SK-N-SH (cell line): Measurements from ENCODE around the gene CCNY. TPM values are rescaled to one million over a fixed set of nuclear protein-coding genes. Genes with fewer than 3 reads are reported as not detected.

Experiments used
- CTCF ChIA-PET: fragments of 300-600, 350-600 bp; formaldehyde crosslinking; extraction: SDS; loops from one replicate; lab custom pipeline; 2021; lab: Yijun Ruan, JAX
- POLR2A ChIA-PET: fragments of 350-600 bp; sonication (Branson Sonifier 250); formaldehyde crosslinking; extraction: SDS; loops from one replicate; lab custom pipeline; 2020; ENCODE audit warnings: antibody characterized with exemption, inconsistent platforms; lab: Yijun Ruan, JAX
- DNase-seq: peaks from one replicate; pipeline ENCODE4 v3.0.0; 2012
- H2AFZ ChIP-seq: fragments of 200-600 bp; sonication (generic); 2 replicates; pipeline ENCODE4 v1.8.1; 2016; ENCODE audit warnings: antibody characterized with exemption, mild to moderate bottlenecking, low read depth
- H3F3A ChIP-seq: fragments of 200-600 bp; sonication (generic); replicated peaks from 2 replicates; pipeline ENCODE3; 2016; ENCODE audit warnings: antibody characterized with exemption, mild to moderate bottlenecking; ENCODE audit not compliant: insufficient read depth
- H3K27ac ChIP-seq, 2 experiments: fragments of 200-500 bp in 1 of 2; fragments of 200-600 bp in 1 of 2; sonication (Bioruptor generic) in 1 of 2; sonication (generic), shearing (Covaris generic) in 1 of 2; 2 replicates each; pipeline versions ENCODE4 v1.5.1 to v1.6.1; 2014 to 2016; ENCODE audit warnings: low read depth in 2 of 2, inconsistent platforms in 1 of 2, low read length in 1 of 2, mild to moderate bottlenecking in 1 of 2, mixed read lengths in 1 of 2
- H3K27me3 ChIP-seq: fragments of 200-600 bp; sonication (generic), shearing (Covaris generic); 2 replicates; pipeline ENCODE4 v1.6.1; 2016; ENCODE audit warnings: mixed run types; ENCODE audit not compliant: insufficient read depth
- H3K36me3 ChIP-seq, 2 experiments: fragments of 200-500 bp in 1 of 2; fragments of 200-600 bp in 1 of 2; sonication (Bioruptor generic) in 1 of 2; sonication (generic) in 1 of 2; replicated peaks in 1 of 2; 2 replicates each; pipeline versions ENCODE3 to v1.5.1; 2014 to 2016; ENCODE audit warnings: low read length in 1 of 2, mild to moderate bottlenecking in 1 of 2; ENCODE audit not compliant: insufficient read depth in 2 of 2, control insufficient read depth in 1 of 2
- H3K4me1 ChIP-seq, 2 experiments: fragments of 200-500 bp in 1 of 2; fragments of 200-600 bp in 1 of 2; sonication (Bioruptor generic) in 1 of 2; sonication (generic), shearing (Covaris generic) in 1 of 2; 2 replicates each; pipeline versions ENCODE4 v1.5.1 to v1.6.1; 2014 to 2016; ENCODE audit warnings: low read depth in 1 of 2, low read length in 1 of 2, mixed run types in 1 of 2; ENCODE audit not compliant: insufficient read depth in 2 of 2, control insufficient read depth in 1 of 2
- H3K4me2 ChIP-seq: fragments of 200-600 bp; sonication (generic), shearing (Covaris generic); 2 replicates; pipeline ENCODE4 v1.6.1; 2017; ENCODE audit warnings: mixed run types
- H3K4me3 ChIP-seq, 2 experiments: fragments of 200-500 bp in 1 of 2; fragments of 200-600 bp in 1 of 2; sonication (Bioruptor generic) in 1 of 2; sonication (generic), shearing (Covaris generic) in 1 of 2; 2 replicates each; pipeline versions ENCODE4 v1.5.1 to v1.8.1; 2014 to 2016; ENCODE audit warnings: low read depth in 2 of 2, inconsistent platforms in 1 of 2, low read length in 1 of 2, mild to moderate bottlenecking in 1 of 2, mixed read lengths in 1 of 2, moderate library complexity in 1 of 2
- H3K79me2 ChIP-seq: fragments of 200-600 bp; sonication (generic); 2 replicates; pipeline ENCODE4 v1.8.1; 2017; ENCODE audit warnings: mild to moderate bottlenecking; ENCODE audit not compliant: insufficient read depth
- H3K9ac ChIP-seq: fragments of 200-600 bp; sonication (generic); 2 replicates; pipeline ENCODE4 v1.6.1; 2017; ENCODE audit warnings: mixed run types
- H3K9me2 ChIP-seq: fragments of 200-600 bp; sonication (generic); 2 replicates; pipeline ENCODE4 v1.6.1; 2017; ENCODE audit warnings: mixed run types
- H3K9me3 ChIP-seq: fragments of 200-600 bp; sonication (generic); 2 replicates; pipeline ENCODE4 v1.6.1; 2017; ENCODE audit warnings: mixed run types, mild to moderate bottlenecking, moderate library complexity
- H4K20me1 ChIP-seq: fragments of 200-600 bp; sonication (generic); 2 replicates; pipeline ENCODE4 v1.6.1; 2017; ENCODE audit warnings: mild to moderate bottlenecking, mixed run types; ENCODE audit not compliant: insufficient read depth
- EZH2phosphoT487 ChIP-seq: fragments of 200-600 bp; sonication (generic); IDR thresholded peaks from 2 replicates; pipeline ENCODE4 v1.6.1; 2017; ENCODE audit warnings: low read depth, mixed run types, mild to moderate bottlenecking, antibody characterized with exemption, moderate library complexity, borderline replicate concordance
- FOXJ3 ChIP-seq: sonication (generic); formaldehyde crosslinking; IDR thresholded peaks from 2 replicates; pipeline ENCODE4 v1.5.1; 2020; ENCODE audit warnings: mild to moderate bottlenecking, missing genetic modification reagents
- GATA2 ChIP-seq: sonication (generic); formaldehyde crosslinking; IDR thresholded peaks from 2 replicates; pipeline ENCODE4 v1.5.0; 2020; ENCODE audit warnings: mild to moderate bottlenecking, missing genetic modification reagents
- MEF2A ChIP-seq: IDR thresholded peaks from 2 replicates; pipeline ENCODE4 v1.4.0; 2012; ENCODE audit warnings: low read depth, borderline replicate concordance
- MXI1 ChIP-seq: IDR thresholded peaks from 2 replicates; pipeline ENCODE4 v1.6.1; 2012; ENCODE audit warnings: mild to moderate bottlenecking, low read depth, low read length, improper control_type of control experiment
- NRF1 ChIP-seq: IDR thresholded peaks from 2 replicates; pipeline ENCODE4 v1.6.1; 2012; ENCODE audit warnings: low read depth, mild to moderate bottlenecking, low read length
- POLR2AphosphoS5 ChIP-seq: IDR thresholded peaks from 2 replicates; pipeline ENCODE4 v1.6.1; 2012; ENCODE audit warnings: low read depth, low read length
- RAD21 ChIP-seq: IDR thresholded peaks from 2 replicates; pipeline ENCODE4 v1.6.1; 2012; ENCODE audit warnings: mild to moderate bottlenecking, low read length
- RCOR1 ChIP-seq: fragments of 150-350 bp; IDR thresholded peaks from 2 replicates; pipeline ENCODE4 v1.6.1; 2017; ENCODE audit warnings: antibody characterized with exemption, low read length
- RFX5 ChIP-seq: IDR thresholded peaks from 2 replicates; pipeline ENCODE4 v1.6.1; 2012; ENCODE audit warnings: mild to moderate bottlenecking, improper control_type of control experiment, low read length
- RXRA ChIP-seq: IDR thresholded peaks from 2 replicates; pipeline ENCODE4 v1.4.0; 2012; ENCODE audit warnings: low read depth, mild to moderate bottlenecking, borderline replicate concordance
- TEAD4 ChIP-seq: IDR thresholded peaks from 2 replicates; pipeline ENCODE4 v1.4.0; 2012; ENCODE audit warnings: mild to moderate bottlenecking, borderline replicate concordance; ENCODE audit not compliant: insufficient read depth
- WGBS: methylation state at CpG from one replicate; pipeline ENCODE4 v1.1.6; 2017; ENCODE audit warnings: low lambda C conversion rate; 5-methylcytosine and 5-hydroxymethylcytosine counted together
- polyA plus RNA-seq, 3 experiments: library from polyadenylated mRNA; depleted of rRNA; stranded (reverse); fragments of >200 nt; gene quantifications; 2 replicates each; pipeline ENCODE4 v1.2.3, GENCODE V29; 2012
- TF ChIP-seq, protein P1 (sequence below): IDR thresholded peaks from 2 replicates; pipeline ENCODE4 v1.4.0; 2012; ENCODE audit warnings: low read depth, borderline replicate concordance
- TF ChIP-seq, protein P2 (sequence below): fragments of 150-350 bp; IDR thresholded peaks from 2 replicates; pipeline ENCODE4 v1.6.1; 2017; ENCODE audit warnings: antibody characterized with exemption, low read length, low read depth, borderline replicate concordance
- TF ChIP-seq, protein P3 (sequence below): IDR thresholded peaks from 2 replicates; pipeline ENCODE4 v1.4.0; 2012; ENCODE audit warnings: low read depth
- TF ChIP-seq, protein P4 (sequence below): fragments of 150-350 bp; IDR thresholded peaks from 2 replicates; pipeline ENCODE4 v1.6.1; 2016; ENCODE audit warnings: mild to moderate bottlenecking, low read depth, low read length
- TF ChIP-seq, protein P5 (sequence below): IDR thresholded peaks from 2 replicates; pipeline ENCODE4; 2012

Gene CCNY
- polyA plus RNA-seq, 1 of the 3 experiments (the other 2 are of a cell fraction), result 29.4 TPM

DNA sequence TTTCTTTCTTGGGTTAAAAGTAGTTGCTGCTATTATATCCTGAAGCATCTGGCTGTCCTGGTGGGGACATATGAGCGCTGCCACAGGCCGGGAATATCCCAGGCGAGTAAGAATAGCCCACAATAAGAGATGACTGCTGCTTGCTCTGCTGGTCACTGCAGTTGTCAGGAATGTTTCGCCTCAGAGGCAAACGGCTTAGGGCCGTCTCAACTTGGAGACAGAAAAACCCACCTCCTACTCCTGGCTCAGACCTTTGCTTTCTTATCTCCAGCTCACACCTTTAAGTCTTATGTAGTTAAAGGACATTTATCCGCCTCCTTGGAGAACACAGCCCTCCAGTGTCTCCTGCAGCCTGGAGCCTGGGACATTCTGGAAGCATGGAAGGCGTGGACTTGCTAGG lies 268.9 kb downstream of the CCNY start, which contains the start of gene GJD4 (continued):
- TF ChIP-seq, protein P1, sequence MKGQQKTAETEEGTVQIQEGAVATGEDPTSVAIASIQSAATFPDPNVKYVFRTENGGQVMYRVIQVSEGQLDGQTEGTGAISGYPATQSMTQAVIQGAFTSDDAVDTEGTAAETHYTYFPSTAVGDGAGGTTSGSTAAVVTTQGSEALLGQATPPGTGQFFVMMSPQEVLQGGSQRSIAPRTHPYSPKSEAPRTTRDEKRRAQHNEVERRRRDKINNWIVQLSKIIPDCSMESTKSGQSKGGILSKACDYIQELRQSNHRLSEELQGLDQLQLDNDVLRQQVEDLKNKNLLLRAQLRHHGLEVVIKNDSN, result no peak
- TF ChIP-seq, protein P2, sequence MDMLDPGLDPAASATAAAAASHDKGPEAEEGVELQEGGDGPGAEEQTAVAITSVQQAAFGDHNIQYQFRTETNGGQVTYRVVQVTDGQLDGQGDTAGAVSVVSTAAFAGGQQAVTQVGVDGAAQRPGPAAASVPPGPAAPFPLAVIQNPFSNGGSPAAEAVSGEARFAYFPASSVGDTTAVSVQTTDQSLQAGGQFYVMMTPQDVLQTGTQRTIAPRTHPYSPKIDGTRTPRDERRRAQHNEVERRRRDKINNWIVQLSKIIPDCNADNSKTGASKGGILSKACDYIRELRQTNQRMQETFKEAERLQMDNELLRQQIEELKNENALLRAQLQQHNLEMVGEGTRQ, result no peak
- TF ChIP-seq MEF2A (no peak), FOXJ3 (no peak), RFX5 (no peak), TEAD4 (no peak), GATA2 (CRISPR knock-in tag) (no peak), RAD21 (no peak), EZH2phosphoT487 (no peak), MXI1 (no peak), NRF1 (no peak)
- TF ChIP-seq, protein P3, sequence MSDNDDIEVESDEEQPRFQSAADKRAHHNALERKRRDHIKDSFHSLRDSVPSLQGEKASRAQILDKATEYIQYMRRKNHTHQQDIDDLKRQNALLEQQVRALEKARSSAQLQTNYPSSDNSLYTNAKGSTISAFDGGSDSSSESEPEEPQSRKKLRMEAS, result no peak
- TF ChIP-seq, protein P4, sequence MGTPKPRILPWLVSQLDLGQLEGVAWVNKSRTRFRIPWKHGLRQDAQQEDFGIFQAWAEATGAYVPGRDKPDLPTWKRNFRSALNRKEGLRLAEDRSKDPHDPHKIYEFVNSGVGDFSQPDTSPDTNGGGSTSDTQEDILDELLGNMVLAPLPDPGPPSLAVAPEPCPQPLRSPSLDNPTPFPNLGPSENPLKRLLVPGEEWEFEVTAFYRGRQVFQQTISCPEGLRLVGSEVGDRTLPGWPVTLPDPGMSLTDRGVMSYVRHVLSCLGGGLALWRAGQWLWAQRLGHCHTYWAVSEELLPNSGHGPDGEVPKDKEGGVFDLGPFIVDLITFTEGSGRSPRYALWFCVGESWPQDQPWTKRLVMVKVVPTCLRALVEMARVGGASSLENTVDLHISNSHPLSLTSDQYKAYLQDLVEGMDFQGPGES, result no peak

DNA sequence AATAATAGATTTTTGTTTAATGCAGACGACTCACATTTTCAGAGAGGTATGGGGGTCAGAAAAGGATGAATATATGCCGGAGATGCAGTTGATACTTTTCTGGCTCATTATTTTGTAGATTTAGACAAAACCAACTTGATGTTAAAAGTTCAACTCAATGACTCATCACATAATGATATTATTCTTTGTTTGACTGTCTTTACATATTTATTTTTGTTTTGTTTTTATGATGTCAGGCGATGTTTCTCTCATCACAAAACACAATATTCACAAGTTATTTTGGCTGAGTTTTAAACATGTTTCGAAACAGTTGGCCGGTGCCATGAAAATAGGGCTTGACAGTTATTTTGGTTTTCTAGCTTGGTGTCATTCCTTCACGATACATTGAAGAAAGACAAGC lies 270.1 kb downstream of the CCNY start:
- WGBS, result 80% methylated on average over 6 of the region's 6 CpGs
- H3K9me3 ChIP-seq, result no peaks in the 10 kb centered on the region
- no peaks in the 10 kb centered on the region for H4K20me1 ChIP-seq
- no peak overlapping the region for H3K4me3 ChIP-seq
- DNase-seq, result no peak
- no peak overlapping the region for H2AFZ ChIP-seq
- no peaks in the 10 kb centered on the region; the same call in 1 of the 2 replicates for H3K27me3 ChIP-seq
- no peaks in the 10 kb centered on the region for H3K36me3 ChIP-seq
- H3K9ac ChIP-seq, result no peak overlapping the region
- H3K4me2 ChIP-seq, result no peak overlapping the region
- H3K27ac ChIP-seq, result no peak overlapping the region
- H3K79me2 ChIP-seq, result no peaks in the 10 kb centered on the region
- peaks cover 0 to 9% of the 10 kb centered on the region in 2 experiments; a peak in 1 of 4 replicates for H3K4me1 ChIP-seq
- TF ChIP-seq, protein P5, sequence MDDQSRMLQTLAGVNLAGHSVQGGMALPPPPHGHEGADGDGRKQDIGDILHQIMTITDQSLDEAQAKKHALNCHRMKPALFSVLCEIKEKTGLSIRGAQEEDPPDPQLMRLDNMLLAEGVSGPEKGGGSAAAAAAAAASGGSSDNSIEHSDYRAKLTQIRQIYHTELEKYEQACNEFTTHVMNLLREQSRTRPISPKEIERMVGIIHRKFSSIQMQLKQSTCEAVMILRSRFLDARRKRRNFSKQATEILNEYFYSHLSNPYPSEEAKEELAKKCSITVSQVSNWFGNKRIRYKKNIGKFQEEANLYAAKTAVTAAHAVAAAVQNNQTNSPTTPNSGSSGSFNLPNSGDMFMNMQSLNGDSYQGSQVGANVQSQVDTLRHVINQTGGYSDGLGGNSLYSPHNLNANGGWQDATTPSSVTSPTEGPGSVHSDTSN, result no peak
- TF ChIP-seq MXI1 (no peak), RCOR1 (no peak), POLR2AphosphoS5 (no peak), GATA2 (CRISPR knock-in tag) (no peak), NRF1 (no peak), RXRA (no peak), RFX5 (no peak)
- TF ChIP-seq, protein P1, result no peak
- TF ChIP-seq, protein P2, result no peak
- TF ChIP-seq, protein P4, result no peak
- CTCF ChIA-PET, result interaction anchor here (0.8 to 1.6 kb wide), 2 partner anchors 9 to 29 kb away, joined by 3 to 7 read pairs; no protein-coding TSS in a partner anchor
- no peaks in the 10 kb centered on the region for H3F3A ChIP-seq
- POLR2A ChIA-PET, result no interaction called here
- H3K9me2 ChIP-seq, result no peaks in the 10 kb centered on the region
